Suprapubic skin (tissue), 4 donors: ENCODE data around the gene SPC25.

Source experiments
- POLR2A ChIP-seq, 2 donors: fragments of 450-650 bp; IDR thresholded peaks; one replicate each; pipeline ENCODE4 v1.6.1; 2017; ENCODE audit warnings: antibody characterized with exemption in 2 of 2, mild to moderate bottlenecking in 2 of 2, moderate library complexity in 2 of 2
- POLR2AphosphoS5 ChIP-seq, 3 donors: sonication (generic); formaldehyde crosslinking; IDR thresholded peaks; one replicate each; pipeline ENCODE4 v1.6.1; 2017; ENCODE audit warnings: antibody characterized with exemption in 3 of 3
- TF ChIP-seq, protein P1 (sequence below), 2 donors: fragments of 200-600 bp in 1 of 2; fragments of 450-650 bp in 1 of 2; sonication (generic) in 1 of 2; IDR thresholded peaks; one replicate each; pipeline ENCODE4 v1.5.1; 2016 to 2019; ENCODE audit warnings: antibody characterized with exemption in 2 of 2, mild to moderate bottlenecking in 1 of 2, moderate library complexity in 1 of 2

- TF ChIP-seq, protein P1, sequence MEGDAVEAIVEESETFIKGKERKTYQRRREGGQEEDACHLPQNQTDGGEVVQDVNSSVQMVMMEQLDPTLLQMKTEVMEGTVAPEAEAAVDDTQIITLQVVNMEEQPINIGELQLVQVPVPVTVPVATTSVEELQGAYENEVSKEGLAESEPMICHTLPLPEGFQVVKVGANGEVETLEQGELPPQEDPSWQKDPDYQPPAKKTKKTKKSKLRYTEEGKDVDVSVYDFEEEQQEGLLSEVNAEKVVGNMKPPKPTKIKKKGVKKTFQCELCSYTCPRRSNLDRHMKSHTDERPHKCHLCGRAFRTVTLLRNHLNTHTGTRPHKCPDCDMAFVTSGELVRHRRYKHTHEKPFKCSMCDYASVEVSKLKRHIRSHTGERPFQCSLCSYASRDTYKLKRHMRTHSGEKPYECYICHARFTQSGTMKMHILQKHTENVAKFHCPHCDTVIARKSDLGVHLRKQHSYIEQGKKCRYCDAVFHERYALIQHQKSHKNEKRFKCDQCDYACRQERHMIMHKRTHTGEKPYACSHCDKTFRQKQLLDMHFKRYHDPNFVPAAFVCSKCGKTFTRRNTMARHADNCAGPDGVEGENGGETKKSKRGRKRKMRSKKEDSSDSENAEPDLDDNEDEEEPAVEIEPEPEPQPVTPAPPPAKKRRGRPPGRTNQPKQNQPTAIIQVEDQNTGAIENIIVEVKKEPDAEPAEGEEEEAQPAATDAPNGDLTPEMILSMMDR (IDR thresholded peaks at IDR 0.05), result no peak
- no peak for TF ChIP-seq POLR2A (IDR thresholded peaks at IDR 0.05)
- no peak for TF ChIP-seq POLR2AphosphoS5 (IDR thresholded peaks at IDR 0.05)
Observed at GRCh38 chr2:168854651-168855050, 35.6 kb downstream of the SPC25 start.
